ENCODE results near the gene MGRN1.

MGRN1 gene

DNA sequence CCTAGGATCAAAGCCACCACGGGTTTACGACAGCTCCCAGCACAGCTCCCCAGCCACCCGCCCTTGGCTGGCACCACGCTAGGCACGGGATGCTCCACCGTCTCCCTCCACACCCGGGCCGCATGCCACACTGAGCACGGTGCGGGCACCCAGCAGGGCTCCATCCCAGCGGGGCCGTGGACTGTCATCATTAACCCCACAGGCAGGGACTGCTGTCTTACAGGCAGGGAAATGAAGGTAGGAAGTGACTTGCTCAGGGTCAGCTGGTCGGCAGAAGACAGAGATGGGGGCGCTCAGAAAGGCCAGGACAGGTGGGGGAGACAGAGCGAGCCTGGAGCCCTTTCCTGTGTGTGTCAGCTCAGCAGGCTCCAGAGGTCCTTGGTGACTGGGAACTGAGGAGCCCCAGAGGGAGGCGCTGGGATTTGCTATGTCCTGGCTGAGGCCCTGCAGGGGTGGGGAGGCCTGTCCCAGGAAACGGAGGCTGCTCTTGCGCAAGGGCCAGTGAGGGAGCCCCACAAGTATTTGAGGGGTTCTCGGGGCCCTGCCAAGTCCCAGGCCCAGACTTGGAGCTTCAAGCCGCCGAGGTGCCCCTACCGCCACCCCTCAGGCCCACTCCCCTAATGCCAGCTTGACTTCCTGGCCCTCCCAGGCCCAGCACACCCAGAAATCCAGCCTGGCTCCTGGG, 13.1 kb upstream of the MGRN1 start:
- H3K36me3 ChIP-seq, result peaks cover 22% of the 10 kb centered on the region
- TF ChIP-seq, protein P1, sequence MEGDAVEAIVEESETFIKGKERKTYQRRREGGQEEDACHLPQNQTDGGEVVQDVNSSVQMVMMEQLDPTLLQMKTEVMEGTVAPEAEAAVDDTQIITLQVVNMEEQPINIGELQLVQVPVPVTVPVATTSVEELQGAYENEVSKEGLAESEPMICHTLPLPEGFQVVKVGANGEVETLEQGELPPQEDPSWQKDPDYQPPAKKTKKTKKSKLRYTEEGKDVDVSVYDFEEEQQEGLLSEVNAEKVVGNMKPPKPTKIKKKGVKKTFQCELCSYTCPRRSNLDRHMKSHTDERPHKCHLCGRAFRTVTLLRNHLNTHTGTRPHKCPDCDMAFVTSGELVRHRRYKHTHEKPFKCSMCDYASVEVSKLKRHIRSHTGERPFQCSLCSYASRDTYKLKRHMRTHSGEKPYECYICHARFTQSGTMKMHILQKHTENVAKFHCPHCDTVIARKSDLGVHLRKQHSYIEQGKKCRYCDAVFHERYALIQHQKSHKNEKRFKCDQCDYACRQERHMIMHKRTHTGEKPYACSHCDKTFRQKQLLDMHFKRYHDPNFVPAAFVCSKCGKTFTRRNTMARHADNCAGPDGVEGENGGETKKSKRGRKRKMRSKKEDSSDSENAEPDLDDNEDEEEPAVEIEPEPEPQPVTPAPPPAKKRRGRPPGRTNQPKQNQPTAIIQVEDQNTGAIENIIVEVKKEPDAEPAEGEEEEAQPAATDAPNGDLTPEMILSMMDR (IDR thresholded peaks at IDR 0.05; ENCODE audit: low read depth, low read length), result no peak
- no peak overlapping the region for H3K4me3 ChIP-seq (ENCODE audit: low read depth, low read length)
- H3K9me3 ChIP-seq (ENCODE audit: severe bottlenecking), result no peaks in the 10 kb centered on the region
- H3K27me3 ChIP-seq (ENCODE audit: insufficient read depth, low read depth, severe bottlenecking), result no peaks in the 10 kb centered on the region
- DNase-seq, result no peak
- no peak overlapping the region for H3K27ac ChIP-seq

DNA sequence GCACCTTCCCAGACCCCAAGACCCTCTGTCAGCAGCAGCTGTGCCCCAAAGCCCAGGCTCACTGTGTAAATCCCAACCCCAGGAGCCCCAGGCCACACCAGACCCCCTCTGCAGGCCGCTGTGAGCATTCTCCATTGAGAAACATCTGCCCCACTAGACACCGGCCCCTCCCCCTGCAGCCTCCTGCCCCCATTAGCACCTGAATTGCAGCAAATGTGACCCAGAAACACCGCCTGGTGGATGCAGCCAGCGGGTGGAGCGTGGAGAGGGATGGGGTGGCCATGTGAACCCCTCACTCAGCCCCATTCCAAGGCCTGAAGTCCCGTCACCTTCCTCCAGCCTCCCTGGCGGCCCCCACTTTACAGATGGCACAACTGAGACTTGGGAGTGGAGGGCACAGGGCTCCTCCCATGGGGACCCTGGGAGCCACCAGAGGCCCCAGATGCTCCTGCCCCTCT, 12.1 kb upstream of the MGRN1 start:
- no peak overlapping the region for H3K27ac ChIP-seq
- peaks cover 22% of the 10 kb centered on the region for H3K36me3 ChIP-seq
- no peak for DNase-seq
- TF ChIP-seq, protein P1 (IDR thresholded peaks at IDR 0.05; ENCODE audit: low read depth, low read length), result 0 out of 2 replicates have a peak, but pooled peaks have one; percentile 13
- no peaks in the 10 kb centered on the region for H3K27me3 ChIP-seq (ENCODE audit: insufficient read depth, low read depth, severe bottlenecking)
- H3K4me3 ChIP-seq (ENCODE audit: low read depth, low read length), result no peak overlapping the region
- H3K9me3 ChIP-seq (ENCODE audit: severe bottlenecking), result no peaks in the 10 kb centered on the region

DNA sequence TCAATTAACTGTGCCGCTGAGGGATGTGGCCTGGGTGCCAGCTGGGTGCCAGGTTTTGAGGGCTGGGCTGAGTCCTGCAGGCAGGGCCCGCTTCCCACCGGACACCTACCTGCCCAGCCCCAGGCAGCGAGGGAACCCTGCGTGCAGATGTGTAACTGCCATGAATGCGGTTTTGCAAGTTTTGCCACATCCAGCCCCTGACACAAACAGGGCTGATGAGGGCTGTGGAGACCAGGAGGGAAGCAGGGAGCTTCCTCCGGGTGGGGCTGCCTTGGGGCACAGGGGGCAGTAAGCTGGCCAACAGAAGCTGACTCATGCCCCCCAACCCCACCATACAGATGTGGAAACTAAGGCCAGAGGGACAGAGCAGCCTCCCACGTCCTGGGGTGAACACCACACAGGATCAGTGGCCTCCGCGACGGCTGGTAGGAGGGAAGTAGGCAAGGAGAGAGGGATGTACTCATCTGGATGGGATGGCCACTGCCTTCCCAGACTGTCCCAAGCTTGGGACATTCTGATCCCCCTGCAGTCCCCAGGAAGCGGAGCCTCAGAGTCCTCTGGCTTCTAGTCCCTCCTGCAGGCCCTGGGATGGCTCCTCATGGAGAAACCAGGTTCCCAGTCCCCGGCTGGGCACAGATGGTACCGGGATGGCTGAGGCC, 11.5 kb upstream of the MGRN1 start:
- Histone ChIP-seq H3K4me3 (ENCODE audit: low read depth, low read length) (peak overlapping the region; percentile 64), H3K27me3 (ENCODE audit: insufficient read depth, low read depth, severe bottlenecking) (no peaks in the 10 kb centered on the region), H3K27ac (no peak overlapping the region), H3K36me3 (peaks cover 16% of the 10 kb centered on the region), H3K9me3 (ENCODE audit: severe bottlenecking) (no peaks in the 10 kb centered on the region)
- DNase-seq, result no peak
- TF ChIP-seq, protein P1 (IDR thresholded peaks at IDR 0.05; ENCODE audit: low read depth, low read length), result no peak

DNA sequence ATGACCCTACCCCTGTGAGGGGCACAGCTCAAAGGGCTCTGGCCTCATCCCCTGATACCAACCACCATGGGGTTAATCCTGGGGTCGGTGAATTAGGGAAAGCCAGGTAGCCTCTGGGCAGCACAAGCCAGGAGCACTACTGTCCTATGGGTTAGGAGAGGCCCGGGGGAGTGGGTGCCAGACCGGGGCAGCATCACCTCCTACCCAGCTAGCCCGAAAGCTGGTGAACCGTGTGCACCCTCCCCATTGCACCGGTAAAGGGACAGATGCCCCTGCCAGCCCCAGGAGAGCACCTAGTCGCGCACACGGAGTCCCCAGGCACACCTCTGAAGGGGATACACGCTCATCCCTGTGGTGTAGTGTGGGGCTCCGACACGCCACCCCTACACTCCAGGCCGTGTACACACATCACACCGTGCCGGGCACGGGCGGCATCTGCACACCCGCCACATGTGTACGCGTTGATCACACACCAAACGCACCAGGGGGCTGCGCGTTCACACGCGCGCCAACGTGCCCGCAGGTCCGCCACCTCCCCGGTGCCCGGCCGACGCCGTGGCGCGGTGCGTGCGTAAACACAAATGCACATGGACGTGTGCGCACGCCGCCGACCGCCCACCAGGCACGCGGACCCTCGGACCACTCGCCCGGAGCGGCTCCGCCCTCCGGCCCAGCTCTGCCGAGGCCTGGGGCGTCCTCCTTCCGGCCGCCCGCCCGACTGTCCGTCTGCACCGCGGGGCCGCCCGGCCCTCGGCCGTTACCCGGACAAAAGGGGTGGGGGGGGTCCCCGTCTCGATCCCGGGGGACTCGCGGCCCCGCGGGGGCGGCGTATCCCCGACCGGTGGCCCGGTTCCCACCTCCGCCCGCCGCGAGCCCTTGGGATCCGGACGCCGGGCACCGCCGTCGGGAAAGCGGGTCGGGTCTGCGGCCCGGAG, 10.7 kb upstream of the MGRN1 start:
- TF ChIP-seq, protein P1 (IDR thresholded peaks at IDR 0.05; ENCODE audit: low read depth, low read length), result no peak
- H3K27ac ChIP-seq, result peak overlapping the region; percentile 80
- DNase-seq, result no peak

DNA sequence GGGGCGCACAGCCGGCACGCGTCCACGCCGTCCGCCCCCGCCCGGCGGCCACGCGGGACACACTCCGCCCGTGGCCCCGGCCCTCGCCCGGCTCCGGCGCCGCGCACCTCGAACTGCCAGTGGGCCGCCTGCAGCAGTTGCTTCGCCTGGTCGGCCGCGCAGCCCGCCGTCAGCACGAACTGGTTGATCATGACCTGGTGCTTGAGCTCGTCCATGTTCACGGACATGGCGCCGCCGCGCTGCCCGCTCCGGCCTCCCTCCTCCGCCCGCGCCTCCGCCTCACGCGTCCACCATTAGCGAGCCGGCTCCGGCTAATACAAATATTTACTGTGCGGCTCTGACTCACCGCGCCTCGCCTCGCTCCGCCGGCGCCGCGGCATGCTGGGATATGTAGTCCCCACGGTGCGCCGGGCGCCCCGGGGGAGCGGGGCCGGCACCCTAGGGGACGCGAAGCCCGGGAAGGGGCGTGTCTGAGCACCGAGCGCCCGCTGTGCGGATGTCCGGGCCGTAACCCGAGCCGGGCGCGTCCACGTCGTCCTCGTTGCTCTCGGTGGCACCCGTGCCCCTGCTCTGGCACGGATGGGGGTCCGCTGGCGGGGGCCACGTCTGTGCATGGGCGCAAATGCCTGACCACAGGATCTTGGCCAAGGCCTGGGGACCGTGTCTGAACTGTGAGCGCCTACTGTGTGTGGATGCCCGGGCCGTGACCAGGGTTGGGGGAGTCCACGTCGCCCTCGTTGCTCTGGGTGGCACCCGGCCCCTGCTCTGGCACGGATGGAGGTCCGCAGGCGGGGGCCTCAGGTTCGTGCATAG, 9.8 kb upstream of the MGRN1 start, which contains the start of gene UBALD1:
Gene UBALD1 (minus strand): TSS at position 318 of the 813 bp plus-strand sequence. CDS start 91 bp downstream, at position 227.
- Histone ChIP-seq H3K36me3 (peaks cover 6% of the 10 kb centered on the region; the same call in 1 of the 2 replicates), H3K27ac (peak within 1 kb of the TSS; percentile 80), H3K9me3 (ENCODE audit: severe bottlenecking) (no peaks in the 10 kb centered on the region), H3K4me3 (ENCODE audit: low read depth, low read length) (peak within 1 kb of the TSS; percentile 64), H3K27me3 (ENCODE audit: insufficient read depth, low read depth, severe bottlenecking) (no peaks in the 10 kb centered on the region)
- DNase-seq, result peak; percentile 82
- TF ChIP-seq, protein P1 (IDR thresholded peaks at IDR 0.05; ENCODE audit: low read depth, low read length), result no peak

More for the DNA sequence above, 10.7 kb upstream of the MGRN1 start:
- H3K9me3 ChIP-seq (ENCODE audit: severe bottlenecking), result no peaks in the 10 kb centered on the region
- no peaks in the 10 kb centered on the region for H3K27me3 ChIP-seq (ENCODE audit: insufficient read depth, low read depth, severe bottlenecking)
- peak overlapping the region; percentile 64 for H3K4me3 ChIP-seq (ENCODE audit: low read depth, low read length)
- H3K36me3 ChIP-seq, result peaks cover 11% of the 10 kb centered on the region

All from WERI-Rb-1 (cell line).